Mesothelial cell of epicardium (in vitro differentiated cells): ENCODE results near the gene EIF4G3. TPM values are rescaled to one million over a fixed set of nuclear protein-coding genes. Genes with fewer than 3 reads are reported as not detected.

Experiments
- DNase-seq, 2 experiments: peaks; one replicate each; pipeline ENCODE4 v3.0.0; 2021; ENCODE audit warnings: low spot score in 2 of 2; ENCODE audit not compliant: unreplicated experiment in 2 of 2
- H3K27ac Mint-ChIP-seq: 2 replicates; pipeline ENCODE4 v1.8.0; 2021; ENCODE audit warnings: mixed read lengths
- H3K27me3 Mint-ChIP-seq: 2 replicates; pipeline ENCODE4 v1.8.0; 2021; ENCODE audit warnings: low read depth, mixed read lengths
- H3K36me3 Mint-ChIP-seq: 2 replicates; pipeline ENCODE4 v1.8.0; 2021; ENCODE audit warnings: mixed read lengths
- H3K4me1 Mint-ChIP-seq: 2 replicates; pipeline ENCODE4 v1.8.0; 2021; ENCODE audit warnings: mixed read lengths
- H3K4me3 Mint-ChIP-seq: 2 replicates; pipeline ENCODE4 v1.8.0; 2021; ENCODE audit warnings: mild to moderate bottlenecking, moderate library complexity, mixed read lengths
- H3K9me3 Mint-ChIP-seq: 2 replicates; pipeline ENCODE4 v1.8.0; 2021; ENCODE audit warnings: mixed read lengths
- CTCF ChIP-seq: fragments of 200-600 bp; sonication (generic); IDR thresholded peaks from one replicate; pipeline ENCODE4 v1.5.0; 2021; ENCODE audit warnings: antibody characterized with exemption; ENCODE audit not compliant: unreplicated experiment
- total RNA-seq: library from RNA; stranded (reverse); gene quantifications from 3 replicates; pipeline ENCODE4 v1.2.1, GENCODE V29; 2021

Gene EIF4G3
- 102 to 106 TPM (median 104 TPM) in 3 replicates for total RNA-seq

GRCh38 chr1:21176586-21177555, at the start of gene EIF4G3:
TSS of gene EIF4G3 (minus strand) at chr1:21176897. CDS start at chr1:21002742, 174,155 bp downstream.
- TF ChIP-seq CTCF = no peak
- Mint-ChIP-seq H3K36me3 (peaks cover 2% of the 10 kb centered on the region), H3K4me3 (peak within 1 kb of the TSS; percentile 87), H3K9me3 (no peaks in the 10 kb centered on the region), H3K4me1 (peaks cover 22% of the 10 kb centered on the region), H3K27ac (peak within 1 kb of the TSS; percentile 85), H3K27me3 (no peaks in the 10 kb centered on the region)
- peak; percentile 99 to 100 for DNase-seq

GRCh38 chr1:21225065-21225464, 48.4 kb upstream of the EIF4G3 start:
- no peaks in the 10 kb centered on the region for H3K4me1 Mint-ChIP-seq
- H3K36me3 Mint-ChIP-seq = peaks cover 15% of the 10 kb centered on the region
- no peak for TF ChIP-seq CTCF
- H3K4me3 Mint-ChIP-seq = no peak overlapping the region
- no peaks in the 10 kb centered on the region for H3K9me3 Mint-ChIP-seq
- DNase-seq = no peak
- no peak overlapping the region for H3K27ac Mint-ChIP-seq
- no peaks in the 10 kb centered on the region for H3K27me3 Mint-ChIP-seq

- TF ChIP-seq CTCF = no peak
- H3K4me3 Mint-ChIP-seq = no peak overlapping the region
- no peak overlapping the region for H3K27ac Mint-ChIP-seq
- H3K36me3 Mint-ChIP-seq = peaks cover 15% of the 10 kb centered on the region
- H3K4me1 Mint-ChIP-seq = no peaks in the 10 kb centered on the region
- H3K27me3 Mint-ChIP-seq = no peaks in the 10 kb centered on the region
- H3K9me3 Mint-ChIP-seq = no peaks in the 10 kb centered on the region
- DNase-seq = no peak
Observed at GRCh38 chr1:21220815-21221214, 44.1 kb upstream of the EIF4G3 start.

- Mint-ChIP-seq H3K27ac (no peak overlapping the region), H3K4me3 (no peak overlapping the region), H3K4me1 (no peaks in the 10 kb centered on the region), H3K36me3 (peaks cover 12% of the 10 kb centered on the region), H3K27me3 (no peaks in the 10 kb centered on the region), H3K9me3 (no peaks in the 10 kb centered on the region)
- TF ChIP-seq CTCF = no peak
- DNase-seq = no peak
Observed at GRCh38 chr1:21219674-21220073, 43.0 kb upstream of the EIF4G3 start.

- TF ChIP-seq CTCF = no peak
- Mint-ChIP-seq H3K4me1 (no peaks in the 10 kb centered on the region), H3K4me3 (no peak overlapping the region), H3K27me3 (no peaks in the 10 kb centered on the region), H3K36me3 (peaks cover 7% of the 10 kb centered on the region), H3K27ac (no peak overlapping the region), H3K9me3 (no peaks in the 10 kb centered on the region)
- DNase-seq = no peak
Observed at GRCh38 chr1:21217812-21218596, 41.3 kb upstream of the EIF4G3 start.
